MM.1S (cell line): ENCODE data around the gene SEC22B.
"Not testable (repeated sequence)": the region's sequence is repeated elsewhere in the genome, so short reads cannot be mapped to it uniquely, and the experiment has no call there.

Experiments used
- CTCF ChIP-seq: fragments of 300-600 bp; sonication (generic); IDR thresholded peaks from 2 replicates; pipeline ENCODE4 v1.5.1; 2016; ENCODE audit warnings: antibody characterized with exemption, low read length, mixed read lengths
- EZH2 ChIP-seq: fragments of 300-600 bp; sonication (generic); optimal IDR thresholded peaks from 2 replicates; pipeline ENCODE3; 2017; ENCODE audit warnings: low read depth, mild to moderate bottlenecking, antibody characterized with exemption, low read length, mixed read lengths
- EZH2phosphoT487 ChIP-seq: fragments of 300-600 bp; sonication (generic); IDR thresholded peaks from 2 replicates; pipeline ENCODE4 v1.6.1; 2018; ENCODE audit warnings: antibody characterized with exemption, low read length

- TF ChIP-seq CTCF, EZH2phosphoT487, EZH2: not testable (repeated sequence)
These were observed 64.1 kb downstream of the SEC22B start for GRCh38 chr1:120112212-120112611.
